Cardiac muscle cell (in vitro differentiated cells and primary cell): ENCODE data around the gene C1QC. TPM values are rescaled to one million over a fixed set of nuclear protein-coding genes. Genes with fewer than 3 reads are reported as not detected.

Source experiments
- DNase-seq, 2 donors: peaks; one replicate each; pipeline versions ENCODE4 v3.0.0 to v3.0.0-alpha.2; 2010 to 2017; ENCODE audit warnings: low read depth in 1 of 2, low spot score in 1 of 2
- H3K27ac ChIP-seq: fragments of 200-600 bp; sonication (generic); 2 replicates; pipeline ENCODE4 v1.5.1; 2016
- H3K27me3 ChIP-seq: fragments of 200-600 bp; sonication (generic); 2 replicates; pipeline ENCODE4 v1.6.0; 2016; ENCODE audit warnings: control low read depth
- H3K36me3 ChIP-seq: fragments of 200-600 bp; sonication (generic); 2 replicates; pipeline ENCODE4 v1.5.1; 2016; ENCODE audit warnings: control low read depth
- H3K4me1 ChIP-seq: fragments of 200-600 bp; sonication (generic); 2 replicates; pipeline ENCODE4 v1.8.1; 2017; ENCODE audit warnings: low read depth, mild to moderate bottlenecking, mixed run types
- H3K4me3 ChIP-seq: fragments of 200-600 bp; sonication (generic); 2 replicates; pipeline ENCODE4 v1.5.1; 2016; ENCODE audit warnings: mild to moderate bottlenecking
- H3K9me3 ChIP-seq: fragments of 200-600 bp; sonication (generic); 2 replicates; pipeline ENCODE4 v1.5.1; 2017; ENCODE audit warnings: low read depth, mild to moderate bottlenecking, control low read depth
- polyA plus RNA-seq: library from polyadenylated mRNA; unstranded; fragments of >200 nt; fragmentation: Nextera tagmentation; extraction: Ambion mirVana; gene quantifications from 2 replicates; pipeline ENCODE4 v1.2.1, GENCODE V29; 2016
- total RNA-seq: library from RNA; depleted of rRNA; stranded (reverse); fragments of >200 nt; gene quantifications from 2 replicates; pipeline ENCODE4 v1.2.3, GENCODE V29; 2016
- TF ChIP-seq, protein P1 (sequence below): IDR thresholded peaks from 2 replicates; pipeline ENCODE4 v1.5.1; 2012; ENCODE audit warnings: low read depth, mild to moderate bottlenecking, low read length

C1QC gene
- total and polyA plus RNA-seq, 2 experiments from 2014 or later = not detected

GRCh38 chr1:22613572-22613918, 29.9 kb upstream of the C1QC start:
- DNase-seq = no peak
- Histone ChIP-seq H3K4me3 (no peak overlapping the region), H3K27me3 (peaks cover 56% of the 10 kb centered on the region), H3K9me3 (no peaks in the 10 kb centered on the region), H3K4me1 (no peaks in the 10 kb centered on the region), H3K27ac (no peak overlapping the region), H3K36me3 (no peaks in the 10 kb centered on the region)
- TF ChIP-seq, protein P1, sequence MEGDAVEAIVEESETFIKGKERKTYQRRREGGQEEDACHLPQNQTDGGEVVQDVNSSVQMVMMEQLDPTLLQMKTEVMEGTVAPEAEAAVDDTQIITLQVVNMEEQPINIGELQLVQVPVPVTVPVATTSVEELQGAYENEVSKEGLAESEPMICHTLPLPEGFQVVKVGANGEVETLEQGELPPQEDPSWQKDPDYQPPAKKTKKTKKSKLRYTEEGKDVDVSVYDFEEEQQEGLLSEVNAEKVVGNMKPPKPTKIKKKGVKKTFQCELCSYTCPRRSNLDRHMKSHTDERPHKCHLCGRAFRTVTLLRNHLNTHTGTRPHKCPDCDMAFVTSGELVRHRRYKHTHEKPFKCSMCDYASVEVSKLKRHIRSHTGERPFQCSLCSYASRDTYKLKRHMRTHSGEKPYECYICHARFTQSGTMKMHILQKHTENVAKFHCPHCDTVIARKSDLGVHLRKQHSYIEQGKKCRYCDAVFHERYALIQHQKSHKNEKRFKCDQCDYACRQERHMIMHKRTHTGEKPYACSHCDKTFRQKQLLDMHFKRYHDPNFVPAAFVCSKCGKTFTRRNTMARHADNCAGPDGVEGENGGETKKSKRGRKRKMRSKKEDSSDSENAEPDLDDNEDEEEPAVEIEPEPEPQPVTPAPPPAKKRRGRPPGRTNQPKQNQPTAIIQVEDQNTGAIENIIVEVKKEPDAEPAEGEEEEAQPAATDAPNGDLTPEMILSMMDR = no peak

- Histone ChIP-seq H3K4me3 (no peak overlapping the region), H3K36me3 (no peaks in the 10 kb centered on the region), H3K4me1 (no peaks in the 10 kb centered on the region), H3K27me3 (peaks cover 52% of the 10 kb centered on the region), H3K9me3 (no peaks in the 10 kb centered on the region), H3K27ac (no peak overlapping the region)
- no peak for DNase-seq
- TF ChIP-seq, protein P1 = no peak
These were observed 29.5 kb upstream of the C1QC start for GRCh38 chr1:22613951-22614350.

GRCh38 chr1:22615886-22616285, 27.5 kb upstream of the C1QC start:
- Histone ChIP-seq H3K4me1 (no peaks in the 10 kb centered on the region), H3K27me3 (peaks cover 39% of the 10 kb centered on the region), H3K4me3 (no peak overlapping the region), H3K27ac (no peak overlapping the region), H3K9me3 (no peaks in the 10 kb centered on the region), H3K36me3 (no peaks in the 10 kb centered on the region)
- TF ChIP-seq, protein P1 = no peak
- no peak for DNase-seq

- H3K27me3 ChIP-seq = peaks cover 45% of the 10 kb centered on the region
- DNase-seq = no peak
- H3K27ac ChIP-seq = no peak overlapping the region
- TF ChIP-seq, protein P1 = no peak
- H3K36me3 ChIP-seq = no peaks in the 10 kb centered on the region
- H3K9me3 ChIP-seq = no peaks in the 10 kb centered on the region
- H3K4me3 ChIP-seq = no peak overlapping the region
- no peaks in the 10 kb centered on the region for H3K4me1 ChIP-seq
These were observed 26.9 kb upstream of the C1QC start for GRCh38 chr1:22616571-22616970.

GRCh38 chr1:22618056-22618455, 25.4 kb upstream of the C1QC start:
- TF ChIP-seq, protein P1 = no peak
- H3K4me3 ChIP-seq = no peak overlapping the region

GRCh38 chr1:22619252-22619651, 24.2 kb upstream of the C1QC start:
- no peak overlapping the region for H3K27ac ChIP-seq
- no peak for DNase-seq
- no peaks in the 10 kb centered on the region for H3K9me3 ChIP-seq
- H3K27me3 ChIP-seq = peaks cover 44% of the 10 kb centered on the region
- H3K4me1 ChIP-seq = no peaks in the 10 kb centered on the region
- no peaks in the 10 kb centered on the region for H3K36me3 ChIP-seq
- TF ChIP-seq, protein P1 = no peak
- H3K4me3 ChIP-seq = no peak overlapping the region

More at GRCh38 chr1:22618056-22618455, 25.4 kb upstream of the C1QC start:
- no peaks in the 10 kb centered on the region for H3K4me1 ChIP-seq
- H3K36me3 ChIP-seq = no peaks in the 10 kb centered on the region
- no peaks in the 10 kb centered on the region for H3K9me3 ChIP-seq
- no peak overlapping the region for H3K27ac ChIP-seq
- no peak for DNase-seq
- peaks cover 54% of the 10 kb centered on the region for H3K27me3 ChIP-seq
